DMS114 treated with DMSO at 0.1 percent for 48 hours (cell line): Measurements from ENCODE around the gene STBD1.
"Not testable (repeated sequence)": the region's sequence is repeated elsewhere in the genome, so short reads cannot be mapped to it uniquely, and the experiment has no call there.

ENCODE experiments used
- DNase-seq: peaks from one replicate; lab custom pipeline; 2025; ENCODE audit not compliant: unreplicated experiment; lab: John Stamatoyannopoulos, UW

Gene STBD1

DNA sequence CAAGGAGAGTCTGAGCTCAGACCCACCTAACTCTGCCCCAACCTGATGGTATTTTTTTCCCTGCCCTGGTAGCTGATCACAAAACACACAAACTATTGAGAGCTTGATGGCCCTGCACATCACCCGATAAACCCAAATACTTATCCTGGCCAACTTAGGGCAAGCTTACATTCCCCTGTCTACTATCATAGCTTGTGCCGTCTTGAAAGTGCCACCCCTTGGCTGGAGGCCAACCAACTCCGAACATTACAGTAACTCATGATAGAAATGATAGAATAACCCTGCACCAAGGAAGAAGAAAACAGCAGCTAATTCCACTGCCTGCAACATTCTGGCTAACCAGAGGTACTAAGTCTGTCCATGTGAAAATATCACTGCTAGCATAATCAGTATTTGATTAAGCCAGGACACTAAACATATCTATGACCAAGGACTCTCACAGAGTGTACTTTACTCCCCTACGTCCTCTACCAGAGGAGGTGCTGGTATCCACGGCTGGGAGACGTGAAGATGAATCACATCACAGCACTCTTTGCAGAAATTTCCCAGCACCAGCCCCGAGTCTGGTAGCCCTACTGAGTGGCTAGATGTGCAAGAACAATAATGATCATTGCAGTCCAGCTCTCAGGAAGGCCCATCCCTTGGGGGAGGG is 8.9 kb downstream of the STBD1 start:
- DNase-seq = no peak

DNA sequence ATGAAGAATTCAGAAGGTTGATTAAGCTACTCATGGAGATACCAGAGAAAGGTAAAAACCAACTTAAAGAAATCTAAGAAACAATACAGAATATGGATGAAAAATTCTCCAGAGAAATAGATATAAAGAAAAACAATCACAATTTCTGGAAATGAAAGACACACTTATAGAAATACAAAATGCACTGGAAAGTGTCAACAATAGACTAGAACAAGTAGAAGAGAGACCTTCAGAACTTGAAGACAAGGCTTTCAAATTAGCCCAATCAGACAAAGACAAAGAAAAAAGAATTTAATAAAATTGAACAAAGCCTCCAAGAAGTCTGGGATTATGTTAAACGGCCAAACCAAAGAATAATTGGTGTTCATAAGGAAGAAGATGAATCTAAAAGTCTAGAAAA is 9.6 kb downstream of the STBD1 start:
- no peak for DNase-seq

DNA sequence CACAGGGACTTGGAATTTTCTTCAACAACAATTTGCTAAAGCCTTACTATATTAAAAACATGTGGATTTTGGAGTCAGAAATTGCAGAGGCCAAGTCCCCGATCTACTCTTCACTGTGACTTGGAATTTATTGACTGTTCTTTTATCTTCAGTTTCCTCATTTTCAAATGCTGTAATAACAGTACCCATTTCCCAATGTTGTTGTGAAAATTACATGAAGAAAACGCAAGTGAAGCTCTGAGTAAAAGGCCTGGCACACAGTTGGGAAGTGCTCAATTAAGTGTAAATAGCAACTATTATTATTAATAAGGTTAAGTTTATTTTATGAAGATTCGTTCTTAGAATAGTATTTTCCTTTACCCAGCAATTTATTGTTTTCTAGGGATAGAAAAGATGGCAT is 15.7 kb downstream of the STBD1 start:
- DNase-seq = no peak

DNA sequence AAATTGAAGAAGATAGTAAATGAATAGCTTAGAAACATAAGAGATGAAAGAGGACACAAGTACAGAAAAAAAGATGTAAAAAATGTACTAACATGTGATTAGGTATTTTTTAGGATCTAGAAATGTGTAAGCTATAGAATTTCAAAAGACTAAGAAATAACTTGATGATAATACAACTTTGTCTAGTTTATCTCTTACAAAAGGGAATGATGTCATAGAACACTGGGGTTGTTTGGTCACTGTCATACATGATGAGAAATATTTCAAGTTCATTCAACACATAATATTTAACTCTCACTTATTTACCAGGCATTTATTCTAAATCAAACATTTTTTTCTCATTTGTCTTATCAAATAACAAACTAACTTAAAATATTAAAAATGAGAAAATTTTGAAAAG is 18.5 kb downstream of the STBD1 start:
- no peak for DNase-seq

DNA sequence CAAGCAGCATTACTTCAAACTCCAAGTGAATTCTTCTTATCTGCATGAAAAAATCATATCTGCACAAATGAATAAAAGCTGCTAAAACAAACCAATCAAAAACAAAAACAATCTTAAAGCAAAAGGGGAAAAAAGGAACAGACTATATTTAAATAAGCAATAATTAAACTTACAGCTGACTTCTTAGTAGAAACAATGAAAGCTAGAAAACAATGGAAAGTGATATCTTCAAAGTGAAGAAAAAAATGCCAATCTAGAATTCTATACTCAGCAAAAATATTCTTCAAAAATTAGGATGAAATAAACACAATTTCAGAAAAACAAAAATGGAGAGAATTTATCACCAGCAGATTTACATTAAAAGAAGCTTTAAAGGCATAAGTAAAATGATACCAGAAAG is 20.0 kb downstream of the STBD1 start:
- DNase-seq = no peak

DNA sequence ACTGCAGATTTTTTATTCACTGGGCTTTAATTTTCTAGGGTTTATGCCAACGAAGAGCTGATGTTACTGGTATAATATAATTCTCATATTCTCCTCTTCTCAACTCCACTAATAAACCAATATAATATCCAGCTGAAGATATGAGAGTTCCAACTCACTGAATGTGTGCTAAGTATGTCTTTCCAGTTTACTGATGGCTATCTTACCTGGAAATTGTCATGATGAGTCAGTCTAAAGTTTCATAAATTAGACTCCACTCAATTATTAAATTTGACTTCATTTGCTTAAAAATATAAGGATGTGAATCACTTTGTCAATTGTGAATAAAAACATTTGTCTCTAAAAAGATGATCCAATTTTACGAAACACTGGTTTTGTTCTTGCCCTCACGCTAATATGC is 28.4 kb downstream of the STBD1 start:
- no peak for DNase-seq

DNA sequence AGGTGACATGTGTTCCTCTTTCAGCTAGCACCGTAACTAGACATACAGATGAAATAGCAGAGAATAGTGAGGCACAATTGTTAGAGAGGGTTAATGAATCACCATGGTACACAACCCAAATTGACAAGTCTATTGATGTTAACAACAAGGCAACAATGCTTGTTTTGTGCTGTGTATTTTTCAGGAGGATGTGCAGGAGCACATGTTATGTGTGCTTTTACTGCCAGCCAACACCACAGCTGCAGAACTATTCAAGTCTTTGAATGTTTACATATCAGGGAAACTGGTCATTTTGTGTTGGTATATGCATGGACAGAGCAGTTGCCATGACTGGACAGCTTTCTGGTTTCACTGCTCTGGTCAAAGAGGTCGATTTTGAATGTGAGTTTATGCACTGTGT is 32.8 kb downstream of the STBD1 start:
- no peak for DNase-seq

DNA sequence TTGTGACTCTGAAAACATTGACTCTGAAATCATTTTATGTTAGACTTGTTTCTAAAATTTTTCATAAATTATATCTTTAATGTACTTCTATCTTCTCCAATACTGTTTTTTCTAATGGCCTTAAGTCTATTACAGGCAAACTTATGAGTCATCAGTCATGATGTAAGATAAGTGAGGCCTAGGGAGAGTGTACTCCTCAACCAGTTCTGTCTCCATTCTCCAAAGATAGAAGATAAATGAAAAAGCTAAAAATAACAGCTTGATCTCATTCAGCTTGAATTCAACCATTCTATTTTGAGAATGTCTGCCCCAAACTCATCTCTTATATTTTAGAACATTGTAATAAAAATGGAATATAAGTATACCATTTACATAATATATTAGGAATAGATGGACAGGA is 34.5 kb downstream of the STBD1 start:
- DNase-seq = no peak

DNA sequence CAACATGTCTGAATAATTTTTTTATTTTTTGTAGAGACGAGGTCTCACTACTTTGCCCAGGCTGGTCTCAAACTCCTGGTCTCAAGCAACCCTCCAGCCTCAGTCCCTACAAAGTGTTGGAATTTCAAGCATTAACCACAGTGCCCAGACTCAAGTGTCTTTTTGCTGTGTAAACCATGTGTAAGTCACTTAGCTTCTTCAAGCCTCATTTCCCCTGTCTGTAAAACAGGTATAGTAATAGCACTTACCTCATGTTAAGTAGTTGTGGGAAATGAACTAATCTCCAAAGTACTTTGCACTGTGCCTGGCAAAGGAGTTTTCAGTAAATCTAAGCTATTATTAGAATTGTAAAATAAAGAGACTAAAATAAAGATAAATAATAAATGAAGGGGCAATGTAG is 35.7 kb downstream of the STBD1 start:
- DNase-seq = no peak

DNA sequence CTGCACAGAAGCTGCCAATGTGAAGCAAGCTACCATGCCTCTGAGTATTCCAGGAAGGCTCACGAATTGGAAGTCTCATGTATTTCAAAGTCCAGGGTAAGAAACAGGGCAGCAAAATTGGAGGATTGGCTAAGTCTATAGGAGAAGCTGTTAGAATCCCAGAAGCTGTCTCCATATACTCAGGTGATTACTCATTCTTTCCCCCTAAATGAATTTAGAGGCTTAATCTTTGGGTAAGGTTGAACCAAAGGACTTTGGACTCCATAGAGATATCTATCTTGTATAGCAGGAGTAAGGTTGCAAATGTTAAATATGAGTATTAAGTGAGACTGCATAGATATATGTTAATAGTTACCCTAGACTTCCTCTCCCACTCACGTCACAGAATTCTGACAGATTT is 36.3 kb downstream of the STBD1 start:
- no peak for DNase-seq

DNA sequence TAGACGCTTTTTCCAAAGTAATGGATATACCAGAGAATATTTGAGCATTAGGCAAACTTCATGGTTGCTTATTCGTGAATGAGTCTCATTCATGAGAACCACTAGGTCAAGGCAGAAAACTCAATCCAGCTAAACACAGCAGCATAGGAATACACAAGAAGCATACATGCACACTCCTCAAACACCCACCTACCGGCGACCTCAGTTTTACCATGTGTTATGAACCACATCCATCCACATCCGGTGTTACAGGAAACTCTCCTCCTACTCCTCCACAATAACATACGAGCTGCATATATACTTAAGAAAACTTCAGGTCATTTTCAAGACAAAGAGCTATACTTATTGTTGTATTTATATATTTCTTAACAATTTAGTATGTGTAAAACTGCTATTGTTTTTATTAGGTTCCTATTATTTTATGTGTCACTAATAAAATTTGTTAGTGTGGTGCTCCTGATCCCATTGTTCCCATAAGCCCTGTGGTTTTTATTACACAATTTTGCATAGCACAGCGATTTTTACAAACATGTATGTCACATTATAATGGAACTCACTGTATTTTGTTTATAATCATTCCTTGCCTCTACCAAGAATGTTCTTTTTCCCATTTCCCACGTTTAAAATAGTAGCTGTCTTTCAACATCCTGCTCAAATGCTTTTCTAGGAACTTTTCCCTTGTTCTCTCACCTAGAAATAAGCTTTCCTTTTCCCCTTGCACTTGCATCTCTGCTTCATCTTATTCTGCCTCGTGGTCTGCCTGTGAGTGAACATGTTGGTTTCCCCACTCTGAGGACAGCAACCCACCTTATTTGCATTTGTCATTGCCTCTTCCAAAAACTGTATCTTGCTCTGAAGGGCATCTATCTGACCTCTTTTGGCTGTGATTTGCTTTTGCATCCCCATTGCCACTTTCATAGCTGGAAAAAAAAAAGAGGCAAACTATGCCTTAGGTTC is 48.3 kb downstream of the STBD1 start:
- no peak for DNase-seq

DNA sequence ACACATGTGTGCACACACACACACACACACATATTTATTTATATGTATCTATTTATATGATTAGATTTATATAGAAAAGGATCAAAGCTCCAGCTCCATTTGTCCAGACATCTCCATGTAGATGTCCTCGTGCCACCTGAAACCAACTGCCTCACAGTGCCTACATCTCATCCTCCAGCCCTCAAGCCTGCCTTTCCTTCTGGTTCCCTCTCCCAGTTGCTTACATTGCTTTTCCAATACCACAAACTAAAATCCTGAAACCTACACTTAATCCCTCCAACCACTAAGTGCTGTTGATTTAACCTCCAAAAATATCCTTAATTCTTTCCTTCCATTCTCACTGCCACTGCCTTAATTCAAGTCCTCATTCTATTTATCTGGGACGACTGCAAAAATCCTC is 51.4 kb downstream of the STBD1 start:
- DNase-seq = no peak

DNA sequence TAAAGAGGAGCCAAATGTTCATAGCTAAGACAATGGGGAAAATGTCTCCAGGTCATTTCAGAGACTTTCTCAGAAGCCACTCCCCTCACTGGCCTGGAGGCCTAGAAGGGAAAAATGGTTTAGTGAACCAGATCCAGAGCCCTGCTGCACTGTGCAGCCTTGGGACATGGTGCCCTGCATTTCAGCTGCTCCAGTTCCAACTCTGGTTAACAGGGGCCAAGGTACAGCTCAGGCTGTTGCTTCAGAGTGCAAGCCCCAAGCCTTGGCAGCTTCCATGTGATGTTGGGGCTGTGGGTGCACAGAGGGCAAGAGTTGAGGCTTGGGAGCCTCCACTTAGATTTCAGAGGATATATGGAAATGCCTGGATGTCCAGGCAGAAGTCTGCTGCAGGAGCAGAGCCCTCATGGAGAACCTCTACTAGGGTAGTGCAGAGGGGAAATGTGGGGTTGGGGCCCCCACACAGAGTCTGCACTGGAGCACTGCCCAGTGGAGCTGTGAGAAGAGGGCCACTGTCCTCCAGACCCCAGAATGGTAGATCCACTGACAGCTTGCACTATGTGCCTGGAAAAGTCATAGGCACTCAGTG is 53.4 kb downstream of the STBD1 start:
- DNase-seq = not testable (repeated sequence)
